ENCODE data around the gene KRABD2.

KRABD2 gene

DNA sequence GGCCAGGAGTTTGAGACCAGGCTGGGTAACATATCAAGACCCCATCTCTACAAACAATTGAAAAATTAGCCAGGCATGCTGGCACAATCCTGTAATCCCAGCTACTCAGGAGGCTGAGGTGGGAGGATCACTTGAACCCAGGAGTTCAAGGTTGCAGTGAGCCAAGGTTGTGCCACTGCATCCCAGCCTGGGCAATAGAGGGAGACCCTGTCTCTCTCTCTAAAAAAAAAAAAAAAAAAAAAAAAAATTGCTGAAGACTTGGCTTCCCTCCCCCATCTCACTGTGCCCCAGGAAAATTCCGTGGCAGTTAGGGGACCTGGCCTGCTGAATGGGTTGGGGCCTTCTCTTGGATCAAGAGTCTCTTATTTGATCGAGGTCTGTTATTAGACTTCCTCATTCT lies 37.0 kb downstream of the KRABD2 start, which contains the start of gene ODF4:
Gene ODF4, plus strand, starts transcription at position 301 of the 400 bp plus-strand sequence. CDS start 212 bp downstream, outside the sequence.
- H3K4me3 ChIP-seq, result no peak within 1 kb of the TSS
- H3K4me1 ChIP-seq, result no peaks in the 10 kb centered on the region
- H3K27me3 ChIP-seq, result no peaks in the 10 kb centered on the region
- no peak within 1 kb of the TSS for H3K27ac ChIP-seq
- intact Hi-C loops (cut with DNase I), result no loop called here
- no peak for DNase-seq
- no peak for TF ChIP-seq POLR2A (IDR thresholded peaks at IDR 0.05)
- no peaks in the 10 kb centered on the region for H3K9me3 ChIP-seq
- WGBS, 2 donors, result 74 to 75% methylated on average over 2 of the region's 2 CpGs
- no peaks in the 10 kb centered on the region for H3K36me3 ChIP-seq

DNA sequence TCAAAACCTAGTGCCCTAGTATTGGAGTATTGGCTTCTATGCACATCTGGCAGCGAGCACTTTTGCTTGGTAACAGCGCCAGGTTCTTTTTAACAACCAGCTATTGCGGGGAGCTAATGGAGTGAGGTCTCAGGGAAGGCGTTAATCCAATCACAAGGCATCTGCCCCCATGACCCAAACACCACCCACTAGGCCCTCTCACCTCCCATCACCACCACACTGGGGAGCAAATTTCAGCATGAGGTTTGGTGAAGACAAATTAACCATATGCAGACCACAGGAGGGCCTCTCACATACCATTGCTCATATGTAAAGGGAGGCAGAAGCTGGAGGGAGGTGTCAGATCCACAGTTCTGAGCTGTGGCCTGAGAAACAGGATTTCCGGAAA lies 37.8 kb downstream of the KRABD2 start:
- TF ChIP-seq POLR2AphosphoS5 (IDR thresholded peaks at IDR 0.05), result no peak
- TF ChIP-seq POLR2A (IDR thresholded peaks at IDR 0.05), result no peak
- TF ChIP-seq EP300 (IDR thresholded peaks at IDR 0.05), result no peak
- no peak for TF ChIP-seq CTCF (IDR thresholded peaks at IDR 0.05)
- Histone ChIP-seq H3K4me3 (no peak overlapping the region), H3K27ac (no peak overlapping the region), H3K4me1 (no peaks in the 10 kb centered on the region), H3K36me3 (no peaks in the 10 kb centered on the region), H3K27me3 (no peaks in the 10 kb centered on the region), H3K9me3 (no peaks in the 10 kb centered on the region)
- 91 to 92% methylated on average over 5 of the region's 5 CpGs for WGBS, 2 donors
- DNase-seq, result no peak
- intact Hi-C loops (cut with DNase I), result no loop called here

- DNase-seq, result no peak
- Histone ChIP-seq H3K27ac (no peak overlapping the region), H3K36me3 (no peaks in the 10 kb centered on the region), H3K4me1 (no peaks in the 10 kb centered on the region), H3K4me3 (no peak overlapping the region), H3K27me3 (no peaks in the 10 kb centered on the region), H3K9me3 (no peaks in the 10 kb centered on the region)
- WGBS, 2 donors, result 29 to 48% methylated on average over 11 of the region's 11 CpGs
- intact Hi-C loops (cut with DNase I), result no loop called here
- TF ChIP-seq POLR2AphosphoS5 (IDR thresholded peaks at IDR 0.05) (no peak), POLR2A (IDR thresholded peaks at IDR 0.05) (no peak), EP300 (IDR thresholded peaks at IDR 0.05) (no peak), CTCF (IDR thresholded peaks at IDR 0.05) (no peak)
Observed at GRCh38 chr17:8337802-8338752, 38.4 kb downstream of the KRABD2 start.

GRCh38 chr17:8333281-8333680 lies 43.2 kb downstream of the KRABD2 start:
- intact Hi-C loops (cut with DNase I), result no loop called here
- Histone ChIP-seq H3K27me3 (peaks cover 0 to 5% (median 0%) of the 10 kb centered on the region in 3 donors), H3K4me1 (no peaks in the 10 kb centered on the region), H3K9me3 (no peaks in the 10 kb centered on the region), H3K27ac (no peak overlapping the region), H3K4me3 (no peak overlapping the region), H3K36me3 (no peaks in the 10 kb centered on the region)
- WGBS, 2 donors, result 91 to 94% methylated on average over 4 of the region's 4 CpGs
- TF ChIP-seq POLR2AphosphoS5 (IDR thresholded peaks at IDR 0.05) (no peak), POLR2A (IDR thresholded peaks at IDR 0.05) (no peak), CTCF (IDR thresholded peaks at IDR 0.05) (no peak), EP300 (IDR thresholded peaks at IDR 0.05) (no peak)
- DNase-seq, result no peak

- no peak overlapping the region for H3K4me3 ChIP-seq
- WGBS, 2 donors, result 44 to 62% methylated on average over 5 of the region's 5 CpGs
Observed at GRCh38 chr17:8332688-8333087, 43.8 kb downstream of the KRABD2 start.

More at GRCh38 chr17:8332688-8333087, 43.8 kb downstream of the KRABD2 start:
- DNase-seq, result no peak
- Histone ChIP-seq H3K27ac (no peak overlapping the region), H3K36me3 (no peaks in the 10 kb centered on the region), H3K27me3 (peaks cover 0 to 8% (median 0%) of the 10 kb centered on the region in 3 donors), H3K9me3 (no peaks in the 10 kb centered on the region), H3K4me1 (no peaks in the 10 kb centered on the region)
- TF ChIP-seq EP300 (IDR thresholded peaks at IDR 0.05) (no peak), POLR2AphosphoS5 (IDR thresholded peaks at IDR 0.05) (no peak), POLR2A (IDR thresholded peaks at IDR 0.05) (no peak), CTCF (IDR thresholded peaks at IDR 0.05) (no peak)
- intact Hi-C loops (cut with DNase I), result no loop called here
